Activated B cell treated with CpG ODN at 0.5 μM for 24 hours (primary cell): ENCODE results near the gene NLRP6. TPM values are rescaled to one million over a fixed set of nuclear protein-coding genes. Genes with fewer than 3 reads are reported as not detected.
"Not testable (repeated sequence)": the region's sequence is repeated elsewhere in the genome, so short reads cannot be mapped to it uniquely, and the experiment has no call there.

Experiments
- ATAC-seq: fragments of 200-7000 bp; cut with Tn5 transposase; one replicate; pipeline ENCODE4 v1.10.0; 2021; ENCODE audit warnings: low read depth, mild to moderate bottlenecking, moderate library complexity
- CTCF ChIA-PET: fragments of 350-600 bp; sonication (Branson Sonifier 250); formaldehyde crosslinking; loops from one replicate; lab custom pipeline; 2021; ENCODE audit warnings: antibody characterized with exemption; lab: Charles Lee
- POLR2A ChIA-PET: fragments of 350-600 bp; sonication (Branson Sonifier 250); formaldehyde crosslinking; loops from one replicate; lab custom pipeline; 2021; ENCODE audit warnings: antibody characterized with exemption; lab: Charles Lee
- DNase-seq: peaks from one replicate; pipeline ENCODE4 v3.0.0; 2022
- H3K27ac Mint-ChIP-seq: one replicate; pipeline ENCODE4 v1.8.0; 2020; ENCODE audit warnings: mixed read lengths
- H3K27me3 Mint-ChIP-seq: one replicate; pipeline ENCODE4 v1.8.0; 2021; ENCODE audit warnings: mixed read lengths
- H3K36me3 Mint-ChIP-seq: one replicate; pipeline ENCODE4 v1.8.0; 2021; ENCODE audit warnings: low read depth, mixed read lengths
- H3K4me1 Mint-ChIP-seq: one replicate; pipeline ENCODE4 v1.8.0; 2021; ENCODE audit warnings: mixed read lengths
- H3K4me3 Mint-ChIP-seq: one replicate; pipeline ENCODE4 v1.8.0; 2020; ENCODE audit warnings: mild to moderate bottlenecking, mixed read lengths
- H3K9me3 Mint-ChIP-seq: one replicate; pipeline ENCODE4 v1.8.0; 2020; ENCODE audit warnings: mixed read lengths
- CTCF ChIP-seq: fragments of 200-600 bp; IDR thresholded peaks from one replicate; pipeline ENCODE4 v1.8.0; 2022; ENCODE audit warnings: antibody characterized with exemption, mild to moderate bottlenecking
- intact Hi-C: fragments of 100-400 bp; cut with micrococcal nuclease; formaldehyde crosslinking; loops from one replicate; pipeline ENCODE4 v1.15.1; 2024
- total RNA-seq: library from RNA; stranded (reverse); gene quantifications from 2 replicates; pipeline ENCODE4 v1.2.3, GENCODE V29; 2022

The NLRP6 gene
- total RNA-seq, 1 donor from 2014 or later = 0.64 TPM

- TF ChIP-seq CTCF = no peak
- peaks cover 24% of the 10 kb centered on the region for H3K36me3 Mint-ChIP-seq
- H3K4me3 Mint-ChIP-seq = peak overlapping the region; percentile 90
- intact Hi-C loops = loop anchor here (5.0 kb wide), 1 partner anchor 52 kb away; the partner anchor contains the start of gene PGGHG
- ATAC-seq (peak; percentile 5), DNase-seq (no peak)
- peaks cover 35% of the 10 kb centered on the region for H3K4me1 Mint-ChIP-seq
- ChIA-PET POLR2A (interaction anchor here (2.4 to 3.1 kb wide), 2 partner anchors 22 to 28 kb away, joined by 6 to 55 read pairs; partner anchors contain the start of genes BET1L and RIC8A), CTCF (no interaction called here)
- no peaks in the 10 kb centered on the region for H3K9me3 Mint-ChIP-seq
- peak overlapping the region; percentile 86 for H3K27ac Mint-ChIP-seq
- no peaks in the 10 kb centered on the region for H3K27me3 Mint-ChIP-seq
Observed at GRCh38 chr11:235609-235996, 42.6 kb upstream of the NLRP6 start.

DNA sequence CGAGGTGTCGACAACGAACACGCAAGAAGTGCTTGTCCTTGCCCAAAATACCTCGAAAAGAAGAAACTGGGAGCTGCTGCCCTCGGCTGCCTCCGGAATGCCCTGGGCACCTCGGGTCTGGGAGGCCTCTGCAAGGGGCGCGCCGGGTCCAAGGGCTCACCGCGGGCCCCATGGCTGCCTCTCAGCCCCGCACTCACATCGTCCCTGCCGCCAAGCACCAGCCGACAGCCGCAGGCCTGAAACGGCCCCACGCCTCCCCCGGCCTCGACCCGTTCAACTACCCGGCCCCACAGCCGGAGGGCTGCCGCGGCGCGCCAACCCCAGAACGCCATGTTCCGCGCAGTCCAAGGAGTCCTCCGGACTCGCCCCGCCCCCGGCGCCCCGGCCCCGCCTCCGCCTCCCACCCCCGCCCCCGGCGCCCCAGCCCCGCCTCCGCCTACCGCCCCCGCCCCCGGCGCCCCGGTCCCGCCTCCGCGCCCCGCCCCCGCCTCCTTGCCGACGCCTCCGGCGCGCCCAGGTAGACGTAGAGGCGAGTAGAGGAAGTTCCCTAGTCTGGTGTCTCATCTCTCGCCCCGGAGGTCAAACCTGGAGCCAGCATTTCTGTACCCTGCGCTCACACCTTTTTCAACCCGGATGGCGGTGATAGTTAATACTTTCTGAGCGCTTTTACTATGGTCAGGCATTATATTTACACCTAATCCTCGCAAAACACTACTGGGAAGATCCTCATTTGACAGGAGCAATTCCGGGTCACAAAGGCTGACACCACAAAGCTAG, 42.0 kb upstream of the NLRP6 start, which contains the start of gene SIRT3:
TSS of gene SIRT3 (minus strand) at position 346 of the 777 bp plus-strand sequence. CDS start at position 332, 14 bp downstream.
- Mint-ChIP-seq H3K36me3 (peaks cover 28% of the 10 kb centered on the region), H3K27me3 (no peaks in the 10 kb centered on the region), H3K4me3 (peak within 1 kb of the TSS; percentile 98), H3K27ac (peak within 1 kb of the TSS; percentile 99), H3K9me3 (no peaks in the 10 kb centered on the region), H3K4me1 (peaks cover 35% of the 10 kb centered on the region)
- ATAC-seq (peak; percentile 89), DNase-seq (peak; percentile 76)
- no peak for TF ChIP-seq CTCF
- ChIA-PET POLR2A (interaction anchor here (0.9 to 3.1 kb wide), 12 partner anchors 21 to 302 kb away, joined by 3 to 55 read pairs (median 6); partner anchors contain the start of genes BET1L, HRAS, LRRC56 and RIC8A), CTCF (interaction anchor here (1.8 kb wide), 1 partner anchor 14 kb away, joined by 9 read pairs; no protein-coding TSS in a partner anchor)
- intact Hi-C loops = loop anchor here (1.0 to 5.0 kb wide), 8 partner anchors 29 to 301 kb away; partner anchors contain the start of genes BET1L, LRRC56, PGGHG and RIC8A

GRCh38 chr11:236774-237767, 41.1 kb upstream of the NLRP6 start, which contains the start of gene PSMD13:
PSMD13 (plus strand) TSS chr11:236976; CDS start chr11:237050, 74 bp downstream.
- ATAC-seq = peak; percentile 78
- TF ChIP-seq CTCF = no peak
- no peaks in the 10 kb centered on the region for H3K27me3 Mint-ChIP-seq
- H3K9me3 Mint-ChIP-seq = no peaks in the 10 kb centered on the region
- peak; percentile 85 for DNase-seq
- ChIA-PET CTCF (interaction anchor here (1.8 kb wide), 1 partner anchor 14 kb away, joined by 9 read pairs; no protein-coding TSS in a partner anchor), POLR2A (interaction anchor here (0.8 to 3.1 kb wide), 20 partner anchors 12 to 301 kb away, joined by 3 to 55 read pairs (median 4); partner anchors contain the start of genes B4GALNT4, BET1L, HRAS and IFITM2)
- H3K36me3 Mint-ChIP-seq = peaks cover 37% of the 10 kb centered on the region
- peaks cover 41% of the 10 kb centered on the region for H3K4me1 Mint-ChIP-seq
- peak within 1 kb of the TSS; percentile 99 for H3K27ac Mint-ChIP-seq
- peak within 1 kb of the TSS; percentile 98 for H3K4me3 Mint-ChIP-seq
- intact Hi-C loops = loop anchor here (1.0 to 5.0 kb wide), 8 partner anchors 30 to 300 kb away; partner anchors contain the start of genes BET1L, LRRC56, PGGHG and RIC8A

GRCh38 chr11:238346-238745, 39.9 kb upstream of the NLRP6 start:
- POLR2A ChIA-PET = interaction anchor here (1.1 to 3.1 kb wide), 5 partner anchors 10 to 176 kb away, joined by 3 to 55 read pairs (median 3); partner anchors contain the start of genes B4GALNT4, BET1L, RIC8A and SIGIRR
- intact Hi-C loops = loop anchor here (5.0 kb wide), 1 partner anchor 49 kb away; the partner anchor contains the start of gene PGGHG

More at GRCh38 chr11:238346-238745, 39.9 kb upstream of the NLRP6 start:
- H3K27ac Mint-ChIP-seq, ATAC-seq, DNase-seq, H3K27me3 Mint-ChIP-seq, H3K9me3 Mint-ChIP-seq: not testable (repeated sequence)
- Mint-ChIP-seq H3K36me3 (peaks cover 44% of the 10 kb centered on the region), H3K4me3 (peak overlapping the region; percentile 98), H3K4me1 (peaks cover 40% of the 10 kb centered on the region)
- CTCF ChIA-PET = interaction anchor here (1.0 to 1.8 kb wide), 2 partner anchors 12 to 66 kb away, joined by 3 to 9 read pairs; no protein-coding TSS in a partner anchor
